Measurements from ENCODE around the gene MAP3K3.

Gene MAP3K3

GRCh38 chr17:63694950-63695773, 72.9 kb downstream of the MAP3K3 start:
- DNase-seq: no peak

- DNase-seq: no peak
These were observed 73.7 kb downstream of the MAP3K3 start for GRCh38 chr17:63695889-63696288.

- no peak for DNase-seq
These were observed 74.3 kb downstream of the MAP3K3 start for GRCh38 chr17:63696381-63696961.

GRCh38 chr17:63697341-63698286, 75.4 kb downstream of the MAP3K3 start:
- no peak for DNase-seq

GRCh38 chr17:63698381-63698885, 76.2 kb downstream of the MAP3K3 start:
- DNase-seq: no peak

- no peak for DNase-seq
These were observed 76.8 kb downstream of the MAP3K3 start for GRCh38 chr17:63698886-63699637.

GRCh38 chr17:63699638-63700527, 77.7 kb downstream of the MAP3K3 start, which contains the start of gene LIMD2:
Gene LIMD2 (minus strand): TSS chr17:63700125. CDS start chr17:63699298, 827 bp downstream.
- no peak for DNase-seq

GRCh38 chr17:63700528-63701455, 78.6 kb downstream of the MAP3K3 start:
- DNase-seq: no peak

- DNase-seq: no peak
These were observed 79.2 kb downstream of the MAP3K3 start for GRCh38 chr17:63701456-63701820.

- no peak for DNase-seq
These were observed 79.9 kb downstream of the MAP3K3 start for GRCh38 chr17:63701868-63702720.

GRCh38 chr17:63702721-63703015, 80.5 kb downstream of the MAP3K3 start:
- DNase-seq: no peak

GRCh38 chr17:63703029-63703428, 80.8 kb downstream of the MAP3K3 start:
- no peak for DNase-seq

GRCh38 chr17:63703556-63704258, 81.5 kb downstream of the MAP3K3 start:
- DNase-seq: no peak

GRCh38 chr17:63704259-63704576, 82.0 kb downstream of the MAP3K3 start:
- DNase-seq: no peak

GRCh38 chr17:63704836-63705235, 82.6 kb downstream of the MAP3K3 start:
- no peak for DNase-seq

GRCh38 chr17:63705657-63706056, 83.4 kb downstream of the MAP3K3 start:
- DNase-seq: no peak

GRCh38 chr17:63706336-63707082, 84.3 kb downstream of the MAP3K3 start:
- no peak for DNase-seq

GRCh38 chr17:63707151-63707550, 84.9 kb downstream of the MAP3K3 start:
- DNase-seq: no peak

All from cortex of kidney (tissue), 1 donor.